HG03439 (cell line): ENCODE measurements around the gene SLC16A12.
"Not testable (repeated sequence)": the region's sequence is repeated elsewhere in the genome, so short reads cannot be mapped to it uniquely, and the experiment has no call there.

Experiments used
- ATAC-seq: cut with Tn5 transposase; IDR thresholded peaks from one replicate; pipeline ENCODE4 v1.9.1; 2021; ENCODE audit warnings: mild to moderate bottlenecking, moderate library complexity; ENCODE audit not compliant: unreplicated experiment

SLC16A12 gene

GRCh38 chr10:89548673-89549072, 13.3 kb upstream of the SLC16A12 start:
- ATAC-seq: no peak

GRCh38 chr10:89547853-89548513, 12.6 kb upstream of the SLC16A12 start:
- no peak for ATAC-seq

GRCh38 chr10:89546651-89547050, 11.3 kb upstream of the SLC16A12 start:
- ATAC-seq: not testable (repeated sequence)

- no peak for ATAC-seq
Observed at GRCh38 chr10:89543841-89544240, 8.4 kb upstream of the SLC16A12 start.

GRCh38 chr10:89540420-89540949, 5.1 kb upstream of the SLC16A12 start:
- no peak for ATAC-seq

- ATAC-seq: no peak
Observed at GRCh38 chr10:89537364-89537763, 2.0 kb upstream of the SLC16A12 start.

- ATAC-seq: no peak
Observed at GRCh38 chr10:89536013-89536354, 590 bp upstream of the SLC16A12 start.

- no peak for ATAC-seq
Observed at GRCh38 chr10:89534826-89535166, 598 bp downstream of the SLC16A12 start.

GRCh38 chr10:89532476-89532875, 2.9 kb downstream of the SLC16A12 start:
- ATAC-seq: no peak

- no peak for ATAC-seq
Observed at GRCh38 chr10:89531359-89531758, 4.0 kb downstream of the SLC16A12 start.

- not testable (repeated sequence) for ATAC-seq
Observed at GRCh38 chr10:89529711-89530110, 5.7 kb downstream of the SLC16A12 start.

GRCh38 chr10:89526358-89526757, 9.0 kb downstream of the SLC16A12 start:
- no peak for ATAC-seq

GRCh38 chr10:89525556-89525955, 9.8 kb downstream of the SLC16A12 start:
- no peak for ATAC-seq

- no peak for ATAC-seq
Observed at GRCh38 chr10:89524279-89524678, 11.1 kb downstream of the SLC16A12 start.

- ATAC-seq: no peak
Observed at GRCh38 chr10:89523274-89523673, 12.1 kb downstream of the SLC16A12 start.

GRCh38 chr10:89522463-89522862, 12.9 kb downstream of the SLC16A12 start:
- no peak for ATAC-seq

- no peak for ATAC-seq
Observed at GRCh38 chr10:89521368-89521767, 14.0 kb downstream of the SLC16A12 start.

GRCh38 chr10:89520706-89521105, 14.7 kb downstream of the SLC16A12 start:
- no peak for ATAC-seq

- no peak for ATAC-seq
Observed at GRCh38 chr10:89518876-89519842, 16.2 kb downstream of the SLC16A12 start.

GRCh38 chr10:89518108-89518507, 17.3 kb downstream of the SLC16A12 start:
- ATAC-seq: no peak

- no peak for ATAC-seq
Observed at GRCh38 chr10:89516149-89516832, 19.1 kb downstream of the SLC16A12 start.
